SK-N-SH treated with all-trans-retinoic acid at 6 μM for 48 hours (cell line): Measurements from ENCODE around the gene EPHX1.
"Not testable (repeated sequence)": the region's sequence is repeated elsewhere in the genome, so short reads cannot be mapped to it uniquely, and the experiment has no call there.

Experiments used
- ISL1 ChIP-seq: fragments of 250-450 bp; sonication (Bioruptor Pico); IDR thresholded peaks from 2 replicates; pipeline ENCODE4 v2.1.2; 2022; ENCODE audit warnings: mild to moderate bottlenecking, moderate library complexity
- PPARA ChIP-seq: fragments of 250-450 bp; sonication (Bioruptor Pico); IDR thresholded peaks from 2 replicates; pipeline ENCODE4 v1.5.0; 2020; ENCODE audit warnings: mild to moderate bottlenecking, borderline replicate concordance
- RARB ChIP-seq: fragments of 250-450 bp; sonication (Bioruptor Pico); IDR thresholded peaks from 2 replicates; pipeline ENCODE4 v1.8.0; 2021; ENCODE audit warnings: mild to moderate bottlenecking, moderate library complexity
- ZNF70 ChIP-seq: fragments of 450-650 bp; formaldehyde crosslinking; IDR thresholded peaks from 2 replicates; pipeline ENCODE4 v1.5.0; 2020; ENCODE audit warnings: mild to moderate bottlenecking, moderate library complexity
- TF ChIP-seq, protein P1 (sequence below): fragments of 250-450 bp; sonication (Bioruptor Pico); IDR thresholded peaks from 2 replicates; pipeline ENCODE4 v1.5.1; 2021; ENCODE audit warnings: mild to moderate bottlenecking, moderate library complexity
- TF ChIP-seq, protein P2 (sequence below): fragments of 250-450 bp; sonication (Bioruptor Pico); IDR thresholded peaks from 2 replicates; pipeline ENCODE4 v1.8.0; 2020; ENCODE audit warnings: mild to moderate bottlenecking, moderate library complexity, borderline replicate concordance
- TF ChIP-seq, protein P3 (sequence below): fragments of 250-450 bp; sonication (Bioruptor Pico); IDR thresholded peaks from 2 replicates; pipeline ENCODE4 v1.5.1; 2020; ENCODE audit warnings: low read depth, mild to moderate bottlenecking, moderate library complexity

DNA sequence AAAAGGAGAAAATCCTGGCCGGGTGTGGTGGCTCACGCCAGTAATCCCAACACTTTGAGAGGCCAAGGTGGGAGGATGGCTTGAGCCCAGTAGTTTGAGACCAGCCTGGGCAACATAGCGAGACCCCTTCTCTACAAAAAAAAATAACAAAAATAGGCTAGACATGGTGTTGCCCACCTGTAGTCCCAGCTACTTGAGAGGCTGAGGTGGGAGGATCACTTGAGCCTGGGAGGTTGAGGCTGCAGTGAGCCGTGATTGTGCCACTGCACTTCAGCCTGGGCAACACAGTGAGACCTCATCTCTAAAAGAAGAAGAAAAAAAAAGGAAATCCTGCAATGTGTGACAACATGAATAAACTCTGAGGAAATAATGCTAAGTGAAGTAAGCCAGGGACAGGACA, 26.4 kb downstream of the EPHX1 start:
- TF ChIP-seq PPARA (CRISPR knock-in tag); ZNF70; ISL1; RARB: not testable (repeated sequence)
- TF ChIP-seq, protein P1, sequence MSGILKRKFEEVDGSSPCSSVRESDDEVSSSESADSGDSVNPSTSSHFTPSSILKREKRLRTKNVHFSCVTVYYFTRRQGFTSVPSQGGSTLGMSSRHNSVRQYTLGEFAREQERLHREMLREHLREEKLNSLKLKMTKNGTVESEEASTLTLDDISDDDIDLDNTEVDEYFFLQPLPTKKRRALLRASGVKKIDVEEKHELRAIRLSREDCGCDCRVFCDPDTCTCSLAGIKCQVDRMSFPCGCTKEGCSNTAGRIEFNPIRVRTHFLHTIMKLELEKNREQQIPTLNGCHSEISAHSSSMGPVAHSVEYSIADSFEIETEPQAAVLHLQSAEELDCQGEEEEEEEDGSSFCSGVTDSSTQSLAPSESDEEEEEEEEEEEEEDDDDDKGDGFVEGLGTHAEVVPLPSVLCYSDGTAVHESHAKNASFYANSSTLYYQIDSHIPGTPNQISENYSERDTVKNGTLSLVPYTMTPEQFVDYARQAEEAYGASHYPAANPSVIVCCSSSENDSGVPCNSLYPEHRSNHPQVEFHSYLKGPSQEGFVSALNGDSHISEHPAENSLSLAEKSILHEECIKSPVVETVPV (CRISPR knock-in tag) = not testable (repeated sequence)
- TF ChIP-seq, protein P2, sequence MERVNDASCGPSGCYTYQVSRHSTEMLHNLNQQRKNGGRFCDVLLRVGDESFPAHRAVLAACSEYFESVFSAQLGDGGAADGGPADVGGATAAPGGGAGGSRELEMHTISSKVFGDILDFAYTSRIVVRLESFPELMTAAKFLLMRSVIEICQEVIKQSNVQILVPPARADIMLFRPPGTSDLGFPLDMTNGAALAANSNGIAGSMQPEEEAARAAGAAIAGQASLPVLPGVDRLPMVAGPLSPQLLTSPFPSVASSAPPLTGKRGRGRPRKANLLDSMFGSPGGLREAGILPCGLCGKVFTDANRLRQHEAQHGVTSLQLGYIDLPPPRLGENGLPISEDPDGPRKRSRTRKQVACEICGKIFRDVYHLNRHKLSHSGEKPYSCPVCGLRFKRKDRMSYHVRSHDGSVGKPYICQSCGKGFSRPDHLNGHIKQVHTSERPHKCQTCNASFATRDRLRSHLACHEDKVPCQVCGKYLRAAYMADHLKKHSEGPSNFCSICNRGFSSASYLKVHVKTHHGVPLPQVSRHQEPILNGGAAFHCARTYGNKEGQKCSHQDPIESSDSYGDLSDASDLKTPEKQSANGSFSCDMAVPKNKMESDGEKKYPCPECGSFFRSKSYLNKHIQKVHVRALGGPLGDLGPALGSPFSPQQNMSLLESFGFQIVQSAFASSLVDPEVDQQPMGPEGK = not testable (repeated sequence)
- TF ChIP-seq, protein P3, sequence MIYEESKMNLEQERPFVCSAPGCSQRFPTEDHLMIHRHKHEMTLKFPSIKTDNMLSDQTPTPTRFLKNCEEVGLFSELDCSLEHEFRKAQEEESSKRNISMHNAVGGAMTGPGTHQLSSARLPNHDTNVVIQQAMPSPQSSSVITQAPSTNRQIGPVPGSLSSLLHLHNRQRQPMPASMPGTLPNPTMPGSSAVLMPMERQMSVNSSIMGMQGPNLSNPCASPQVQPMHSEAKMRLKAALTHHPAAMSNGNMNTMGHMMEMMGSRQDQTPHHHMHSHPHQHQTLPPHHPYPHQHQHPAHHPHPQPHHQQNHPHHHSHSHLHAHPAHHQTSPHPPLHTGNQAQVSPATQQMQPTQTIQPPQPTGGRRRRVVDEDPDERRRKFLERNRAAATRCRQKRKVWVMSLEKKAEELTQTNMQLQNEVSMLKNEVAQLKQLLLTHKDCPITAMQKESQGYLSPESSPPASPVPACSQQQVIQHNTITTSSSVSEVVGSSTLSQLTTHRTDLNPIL = not testable (repeated sequence)
